SK-N-SH (cell line): Measurements from ENCODE around the gene TPM3. TPM values are rescaled to one million over a fixed set of nuclear protein-coding genes. Genes with fewer than 3 reads are reported as not detected.
A peak's percentile ranks its signal among the peaks of the same experiment; 100 is the strongest.

Experiments used
- CTCF ChIA-PET: fragments of 300-600, 350-600 bp; formaldehyde crosslinking; extraction: SDS; loops from one replicate; lab custom pipeline; 2021; lab: Yijun Ruan, JAX
- POLR2A ChIA-PET: fragments of 350-600 bp; sonication (Branson Sonifier 250); formaldehyde crosslinking; extraction: SDS; loops from one replicate; lab custom pipeline; 2020; ENCODE audit warnings: antibody characterized with exemption, inconsistent platforms; lab: Yijun Ruan, JAX
- DNase-seq: peaks from one replicate; pipeline ENCODE4 v3.0.0; 2012
- H2AFZ ChIP-seq: fragments of 200-600 bp; sonication (generic); 2 replicates; pipeline ENCODE4 v1.8.1; 2016; ENCODE audit warnings: antibody characterized with exemption, mild to moderate bottlenecking, low read depth
- H3F3A ChIP-seq: fragments of 200-600 bp; sonication (generic); replicated peaks from 2 replicates; pipeline ENCODE3; 2016; ENCODE audit warnings: antibody characterized with exemption, mild to moderate bottlenecking; ENCODE audit not compliant: insufficient read depth
- H3K27ac ChIP-seq, 2 experiments: fragments of 200-500 bp in 1 of 2; fragments of 200-600 bp in 1 of 2; sonication (Bioruptor generic) in 1 of 2; sonication (generic), shearing (Covaris generic) in 1 of 2; 2 replicates each; pipeline versions ENCODE4 v1.5.1 to v1.6.1; 2014 to 2016; ENCODE audit warnings: low read depth in 2 of 2, inconsistent platforms in 1 of 2, low read length in 1 of 2, mild to moderate bottlenecking in 1 of 2, mixed read lengths in 1 of 2
- H3K27me3 ChIP-seq: fragments of 200-600 bp; sonication (generic), shearing (Covaris generic); 2 replicates; pipeline ENCODE4 v1.6.1; 2016; ENCODE audit warnings: mixed run types; ENCODE audit not compliant: insufficient read depth
- H3K36me3 ChIP-seq, 2 experiments: fragments of 200-500 bp in 1 of 2; fragments of 200-600 bp in 1 of 2; sonication (Bioruptor generic) in 1 of 2; sonication (generic) in 1 of 2; replicated peaks in 1 of 2; 2 replicates each; pipeline versions ENCODE3 to v1.5.1; 2014 to 2016; ENCODE audit warnings: low read length in 1 of 2, mild to moderate bottlenecking in 1 of 2; ENCODE audit not compliant: insufficient read depth in 2 of 2, control insufficient read depth in 1 of 2
- H3K4me1 ChIP-seq, 2 experiments: fragments of 200-500 bp in 1 of 2; fragments of 200-600 bp in 1 of 2; sonication (Bioruptor generic) in 1 of 2; sonication (generic), shearing (Covaris generic) in 1 of 2; 2 replicates each; pipeline versions ENCODE4 v1.5.1 to v1.6.1; 2014 to 2016; ENCODE audit warnings: low read depth in 1 of 2, low read length in 1 of 2, mixed run types in 1 of 2; ENCODE audit not compliant: insufficient read depth in 2 of 2, control insufficient read depth in 1 of 2
- H3K4me2 ChIP-seq: fragments of 200-600 bp; sonication (generic), shearing (Covaris generic); 2 replicates; pipeline ENCODE4 v1.6.1; 2017; ENCODE audit warnings: mixed run types
- H3K4me3 ChIP-seq, 2 experiments: fragments of 200-500 bp in 1 of 2; fragments of 200-600 bp in 1 of 2; sonication (Bioruptor generic) in 1 of 2; sonication (generic), shearing (Covaris generic) in 1 of 2; 2 replicates each; pipeline versions ENCODE4 v1.5.1 to v1.8.1; 2014 to 2016; ENCODE audit warnings: low read depth in 2 of 2, inconsistent platforms in 1 of 2, low read length in 1 of 2, mild to moderate bottlenecking in 1 of 2, mixed read lengths in 1 of 2, moderate library complexity in 1 of 2
- H3K79me2 ChIP-seq: fragments of 200-600 bp; sonication (generic); 2 replicates; pipeline ENCODE4 v1.8.1; 2017; ENCODE audit warnings: mild to moderate bottlenecking; ENCODE audit not compliant: insufficient read depth
- H3K9ac ChIP-seq: fragments of 200-600 bp; sonication (generic); 2 replicates; pipeline ENCODE4 v1.6.1; 2017; ENCODE audit warnings: mixed run types
- H3K9me2 ChIP-seq: fragments of 200-600 bp; sonication (generic); 2 replicates; pipeline ENCODE4 v1.6.1; 2017; ENCODE audit warnings: mixed run types
- H3K9me3 ChIP-seq: fragments of 200-600 bp; sonication (generic); 2 replicates; pipeline ENCODE4 v1.6.1; 2017; ENCODE audit warnings: mixed run types, mild to moderate bottlenecking, moderate library complexity
- H4K20me1 ChIP-seq: fragments of 200-600 bp; sonication (generic); 2 replicates; pipeline ENCODE4 v1.6.1; 2017; ENCODE audit warnings: mild to moderate bottlenecking, mixed run types; ENCODE audit not compliant: insufficient read depth
- CHD2 ChIP-seq: fragments of 150-350 bp; IDR thresholded peaks from 2 replicates; pipeline ENCODE4 v1.6.1; 2018; ENCODE audit warnings: low read length; ENCODE audit not compliant: partially characterized antibody
- FOSL2 ChIP-seq: IDR thresholded peaks from 2 replicates; pipeline ENCODE4 v1.4.0; 2012; ENCODE audit warnings: low read depth, mild to moderate bottlenecking, moderate library complexity, borderline replicate concordance
- FOXJ3 ChIP-seq: sonication (generic); formaldehyde crosslinking; IDR thresholded peaks from 2 replicates; pipeline ENCODE4 v1.5.1; 2020; ENCODE audit warnings: mild to moderate bottlenecking, missing genetic modification reagents
- FOXM1 ChIP-seq: IDR thresholded peaks from 2 replicates; pipeline ENCODE4 v1.4.0; 2012; ENCODE audit warnings: low read depth, mild to moderate bottlenecking
- GABPA ChIP-seq: IDR thresholded peaks from 2 replicates; pipeline ENCODE4 v1.4.0; 2012; ENCODE audit warnings: low read depth, mild to moderate bottlenecking
- GATA2 ChIP-seq: sonication (generic); formaldehyde crosslinking; IDR thresholded peaks from 2 replicates; pipeline ENCODE4 v1.5.0; 2020; ENCODE audit warnings: mild to moderate bottlenecking, missing genetic modification reagents
- JUND ChIP-seq: IDR thresholded peaks from 2 replicates; pipeline ENCODE4 v1.4.0; 2012
- MAX ChIP-seq: IDR thresholded peaks from 2 replicates; pipeline ENCODE4 v1.4.0; 2012; ENCODE audit warnings: low read depth
- RFX5 ChIP-seq: IDR thresholded peaks from 2 replicates; pipeline ENCODE4 v1.6.1; 2012; ENCODE audit warnings: mild to moderate bottlenecking, improper control_type of control experiment, low read length
- RXRA ChIP-seq: IDR thresholded peaks from 2 replicates; pipeline ENCODE4 v1.4.0; 2012; ENCODE audit warnings: low read depth, mild to moderate bottlenecking, borderline replicate concordance
- TCF12 ChIP-seq: IDR thresholded peaks from 2 replicates; pipeline ENCODE4 v1.4.0; 2012
- WGBS: methylation state at CpG from one replicate; pipeline ENCODE4 v1.1.6; 2017; ENCODE audit warnings: low lambda C conversion rate; 5-methylcytosine and 5-hydroxymethylcytosine counted together
- polyA plus RNA-seq, 3 experiments: library from polyadenylated mRNA; depleted of rRNA; stranded (reverse); fragments of >200 nt; gene quantifications; 2 replicates each; pipeline ENCODE4 v1.2.3, GENCODE V29; 2012
- TF ChIP-seq, protein P1 (sequence below): IDR thresholded peaks from 2 replicates; pipeline ENCODE4 v1.6.1; 2012; ENCODE audit warnings: mild to moderate bottlenecking, low read depth, low read length, moderate library complexity

TPM3 gene
- polyA plus RNA-seq, 1 of the 3 experiments (the other 2 are of a cell fraction) = 324 TPM

DNA sequence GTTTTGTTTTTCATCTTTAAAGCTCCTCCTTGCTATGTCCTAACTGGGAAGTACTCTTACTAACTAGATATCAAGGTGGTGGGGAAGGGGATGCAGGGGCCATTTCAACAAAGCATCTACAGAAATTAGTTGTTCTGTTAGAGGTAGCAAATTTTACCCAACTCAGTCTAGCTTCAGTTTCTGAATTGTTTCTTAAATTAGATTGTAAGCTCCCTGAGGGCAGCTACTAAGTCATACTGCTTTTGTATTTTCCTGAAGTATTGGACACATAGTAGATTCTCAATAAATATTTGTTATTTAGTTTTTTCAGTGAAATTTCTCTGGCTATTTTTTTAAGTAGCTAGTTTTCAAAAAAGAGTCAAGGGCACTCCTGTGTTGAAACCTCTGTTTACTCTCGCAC lies 30.6 kb upstream of the TPM3 start (continued):
- TF ChIP-seq TCF12 = no peak
- TF ChIP-seq GATA2 (CRISPR knock-in tag) = no peak

DNA sequence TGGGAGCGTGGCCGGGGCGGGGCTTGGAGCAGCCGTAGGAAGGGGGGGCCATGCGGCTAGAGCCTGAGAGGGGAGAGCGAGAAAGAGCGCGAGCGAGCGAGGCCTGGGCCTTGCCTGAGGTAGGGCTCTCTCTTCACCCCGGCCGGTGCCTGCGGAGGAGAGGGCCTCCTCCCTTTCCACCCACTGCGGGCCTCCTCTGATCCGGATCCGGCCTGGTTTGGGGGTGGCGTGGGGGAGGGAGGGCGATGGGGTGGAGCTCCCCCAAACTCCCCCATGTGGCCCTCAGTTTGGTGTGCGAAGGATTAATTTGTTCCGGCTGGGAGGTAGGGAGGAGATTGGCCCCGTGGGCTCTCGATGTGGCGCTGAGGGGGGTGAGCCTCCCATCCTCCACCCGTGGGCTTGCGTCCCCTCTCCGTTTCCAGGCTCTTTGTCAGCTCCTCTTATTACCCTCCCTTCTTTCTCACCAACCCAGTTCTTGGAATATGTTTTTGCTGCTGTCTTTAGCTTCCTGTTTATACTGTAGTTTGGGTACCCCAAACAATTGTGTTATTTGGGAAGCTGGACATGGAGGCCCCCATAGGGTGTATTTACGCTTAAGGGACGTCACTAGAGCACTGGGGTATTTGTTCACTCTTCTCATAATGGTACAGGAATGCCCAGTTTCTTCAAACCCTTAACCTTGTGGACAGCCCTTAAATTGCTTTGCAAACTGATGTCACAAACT lies 29.5 kb upstream of the TPM3 start:
- CTCF ChIA-PET = no interaction called here

DNA sequence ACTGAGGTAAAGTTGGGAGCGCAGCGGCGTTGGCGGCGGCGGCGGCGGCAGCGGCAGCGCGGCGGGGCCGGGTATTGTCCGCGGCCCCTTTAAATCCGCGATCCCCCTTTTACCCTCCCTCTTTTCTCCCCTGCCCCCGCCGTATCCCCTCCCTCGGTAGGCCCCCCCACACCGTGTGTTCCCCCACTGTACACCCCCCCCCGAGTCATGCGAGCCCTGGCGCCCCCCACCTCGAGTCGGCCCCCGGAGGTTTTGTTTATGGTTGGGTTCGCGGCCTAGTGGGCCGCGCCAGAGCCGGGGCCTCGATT lies 29.0 kb upstream of the TPM3 start:
- no peak overlapping the region for H2AFZ ChIP-seq
- POLR2A ChIA-PET = interaction anchor here (0.7 to 1.5 kb wide), 7 partner anchors 10 to 494 kb away, joined by 3 to 6 read pairs (median 4); partner anchors contain the start of genes GATAD2B and RPS27
- no peaks in the 10 kb centered on the region for H3K27me3 ChIP-seq
- DNase-seq = no peak
- peak overlapping the region; percentile 76 for H3K4me2 ChIP-seq
- H3K27ac ChIP-seq = peak overlapping the region; percentile 91 to 95
- peaks cover 16 to 30% of the 10 kb centered on the region in 2 experiments for H3K4me1 ChIP-seq
- WGBS = 1% methylated on average over 12 of the region's 33 CpGs
- peaks cover 35% of the 10 kb centered on the region for H4K20me1 ChIP-seq
- TF ChIP-seq FOXM1 = no peak
- no peaks in the 10 kb centered on the region for H3K9me2 ChIP-seq
- peaks cover 4% of the 10 kb centered on the region for H3F3A ChIP-seq
- peaks cover 94% of the 10 kb centered on the region for H3K79me2 ChIP-seq
- peak overlapping the region; percentile 97 for H3K9ac ChIP-seq
- CTCF ChIA-PET = interaction anchor here (1.0 kb wide), 2 partner anchors 21 to 23 kb away, joined by 3 read pairs; no protein-coding TSS in a partner anchor
- no peaks in the 10 kb centered on the region for H3K9me3 ChIP-seq
- H3K36me3 ChIP-seq = peaks cover 41 to 47% of the 10 kb centered on the region in 2 experiments
- H3K4me3 ChIP-seq = peak overlapping the region; percentile 82 to 84

More for the DNA sequence above, 29.5 kb upstream of the TPM3 start:
- H3K36me3 ChIP-seq = peaks cover 47% of the 10 kb centered on the region in 2 experiments
- DNase-seq = peak; percentile 60
- H3K9me2 ChIP-seq = no peaks in the 10 kb centered on the region
- POLR2A ChIA-PET = interaction anchor here (1.5 to 1.6 kb wide), 2 partner anchors 107 to 231 kb away, joined by 4 to 5 read pairs; partner anchors contain the start of gene RPS27
- no peaks in the 10 kb centered on the region for H3K9me3 ChIP-seq
- peak overlapping the region; percentile 76 for H3K4me2 ChIP-seq
- H4K20me1 ChIP-seq = peaks cover 40% of the 10 kb centered on the region
- H3K4me3 ChIP-seq = peak overlapping the region; percentile 82 to 84
- H3K79me2 ChIP-seq = peaks cover 94% of the 10 kb centered on the region
- peak overlapping the region; percentile 97 for H3K9ac ChIP-seq
- H3F3A ChIP-seq = peaks cover 3% of the 10 kb centered on the region
- peaks cover 16 to 30% of the 10 kb centered on the region in 2 experiments for H3K4me1 ChIP-seq
- peak; percentile 60; the same call in 1 of the 2 replicates for TF ChIP-seq MAX
- no peak for TF ChIP-seq JUND
- no peak for TF ChIP-seq GABPA
- no peak for TF ChIP-seq FOXJ3 (CRISPR knock-in tag)
- TF ChIP-seq FOSL2 = no peak
- no peak for TF ChIP-seq RXRA
- TF ChIP-seq CHD2 = peak; percentile 60
- TF ChIP-seq, protein P1, sequence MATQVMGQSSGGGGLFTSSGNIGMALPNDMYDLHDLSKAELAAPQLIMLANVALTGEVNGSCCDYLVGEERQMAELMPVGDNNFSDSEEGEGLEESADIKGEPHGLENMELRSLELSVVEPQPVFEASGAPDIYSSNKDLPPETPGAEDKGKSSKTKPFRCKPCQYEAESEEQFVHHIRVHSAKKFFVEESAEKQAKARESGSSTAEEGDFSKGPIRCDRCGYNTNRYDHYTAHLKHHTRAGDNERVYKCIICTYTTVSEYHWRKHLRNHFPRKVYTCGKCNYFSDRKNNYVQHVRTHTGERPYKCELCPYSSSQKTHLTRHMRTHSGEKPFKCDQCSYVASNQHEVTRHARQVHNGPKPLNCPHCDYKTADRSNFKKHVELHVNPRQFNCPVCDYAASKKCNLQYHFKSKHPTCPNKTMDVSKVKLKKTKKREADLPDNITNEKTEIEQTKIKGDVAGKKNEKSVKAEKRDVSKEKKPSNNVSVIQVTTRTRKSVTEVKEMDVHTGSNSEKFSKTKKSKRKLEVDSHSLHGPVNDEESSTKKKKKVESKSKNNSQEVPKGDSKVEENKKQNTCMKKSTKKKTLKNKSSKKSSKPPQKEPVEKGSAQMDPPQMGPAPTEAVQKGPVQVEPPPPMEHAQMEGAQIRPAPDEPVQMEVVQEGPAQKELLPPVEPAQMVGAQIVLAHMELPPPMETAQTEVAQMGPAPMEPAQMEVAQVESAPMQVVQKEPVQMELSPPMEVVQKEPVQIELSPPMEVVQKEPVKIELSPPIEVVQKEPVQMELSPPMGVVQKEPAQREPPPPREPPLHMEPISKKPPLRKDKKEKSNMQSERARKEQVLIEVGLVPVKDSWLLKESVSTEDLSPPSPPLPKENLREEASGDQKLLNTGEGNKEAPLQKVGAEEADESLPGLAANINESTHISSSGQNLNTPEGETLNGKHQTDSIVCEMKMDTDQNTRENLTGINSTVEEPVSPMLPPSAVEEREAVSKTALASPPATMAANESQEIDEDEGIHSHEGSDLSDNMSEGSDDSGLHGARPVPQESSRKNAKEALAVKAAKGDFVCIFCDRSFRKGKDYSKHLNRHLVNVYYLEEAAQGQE = no peak
- no peak for TF ChIP-seq RFX5
- H3K27ac ChIP-seq = peak overlapping the region; percentile 91 to 95
- WGBS = 0% methylated on average over 12 of the region's 28 CpGs
- no peak overlapping the region for H2AFZ ChIP-seq
- H3K27me3 ChIP-seq = no peaks in the 10 kb centered on the region
